LNCaP clone FGC (cell line): Measurements from ENCODE around the gene SLC19A2.
"Not testable (repeated sequence)": the region's sequence is repeated elsewhere in the genome, so short reads cannot be mapped to it uniquely, and the experiment has no call there.

Experiments
- DNase-seq: peaks from one replicate; pipeline ENCODE4 v3.0.0-alpha.2; 2011; ENCODE audit warnings: low read depth
- H3K4me3 ChIP-seq: 2 replicates; pipeline ENCODE4 v1.5.1; 2011; ENCODE audit warnings: mild to moderate bottlenecking, low read depth, low read length, control low read depth
- TF ChIP-seq, protein P1 (sequence below): IDR thresholded peaks from 2 replicates; pipeline ENCODE4 v1.5.1; 2012; ENCODE audit warnings: mild to moderate bottlenecking; ENCODE audit not compliant: control insufficient read depth, insufficient read depth; ENCODE audit errors: extremely low read depth

Gene SLC19A2

GRCh38 chr1:169508432-169509338 is 22.9 kb upstream of the SLC19A2 start:
- TF ChIP-seq, protein P1, sequence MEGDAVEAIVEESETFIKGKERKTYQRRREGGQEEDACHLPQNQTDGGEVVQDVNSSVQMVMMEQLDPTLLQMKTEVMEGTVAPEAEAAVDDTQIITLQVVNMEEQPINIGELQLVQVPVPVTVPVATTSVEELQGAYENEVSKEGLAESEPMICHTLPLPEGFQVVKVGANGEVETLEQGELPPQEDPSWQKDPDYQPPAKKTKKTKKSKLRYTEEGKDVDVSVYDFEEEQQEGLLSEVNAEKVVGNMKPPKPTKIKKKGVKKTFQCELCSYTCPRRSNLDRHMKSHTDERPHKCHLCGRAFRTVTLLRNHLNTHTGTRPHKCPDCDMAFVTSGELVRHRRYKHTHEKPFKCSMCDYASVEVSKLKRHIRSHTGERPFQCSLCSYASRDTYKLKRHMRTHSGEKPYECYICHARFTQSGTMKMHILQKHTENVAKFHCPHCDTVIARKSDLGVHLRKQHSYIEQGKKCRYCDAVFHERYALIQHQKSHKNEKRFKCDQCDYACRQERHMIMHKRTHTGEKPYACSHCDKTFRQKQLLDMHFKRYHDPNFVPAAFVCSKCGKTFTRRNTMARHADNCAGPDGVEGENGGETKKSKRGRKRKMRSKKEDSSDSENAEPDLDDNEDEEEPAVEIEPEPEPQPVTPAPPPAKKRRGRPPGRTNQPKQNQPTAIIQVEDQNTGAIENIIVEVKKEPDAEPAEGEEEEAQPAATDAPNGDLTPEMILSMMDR: no peak
- DNase-seq: peak; percentile 57
- H3K4me3 ChIP-seq: peak overlapping the region; percentile 6; the same call in 1 of the 2 replicates

- no peak overlapping the region for H3K4me3 ChIP-seq
- TF ChIP-seq, protein P1: no peak
- DNase-seq: no peak
Measured at GRCh38 chr1:169507413-169507812, 21.7 kb upstream of the SLC19A2 start.

GRCh38 chr1:169503601-169504000 is 17.9 kb upstream of the SLC19A2 start:
- not testable (repeated sequence) for H3K4me3 ChIP-seq, DNase-seq

- TF ChIP-seq, protein P1: no peak
- no peak for DNase-seq
- H3K4me3 ChIP-seq: no peak overlapping the region
Measured at GRCh38 chr1:169499807-169500206, 14.1 kb upstream of the SLC19A2 start.

DNA sequence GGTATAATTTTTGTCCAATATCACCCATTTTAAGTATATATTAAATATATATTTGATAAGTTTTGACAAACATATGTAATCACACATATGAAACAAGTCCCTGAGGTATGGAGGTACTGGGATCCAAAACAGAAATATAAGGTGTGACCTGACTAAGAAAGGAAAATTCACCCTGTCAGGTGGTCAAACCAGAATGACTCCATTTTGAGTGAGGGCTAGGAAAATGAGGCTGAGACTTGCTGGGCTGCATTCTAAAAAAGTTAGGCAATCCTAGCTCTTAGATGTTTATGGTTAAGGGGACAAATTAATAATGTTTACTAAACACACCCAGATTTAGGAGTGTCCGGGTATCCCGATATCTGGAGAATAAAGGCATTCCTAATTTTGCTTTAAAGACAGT is 11.6 kb upstream of the SLC19A2 start:
- DNase-seq: no peak

DNA sequence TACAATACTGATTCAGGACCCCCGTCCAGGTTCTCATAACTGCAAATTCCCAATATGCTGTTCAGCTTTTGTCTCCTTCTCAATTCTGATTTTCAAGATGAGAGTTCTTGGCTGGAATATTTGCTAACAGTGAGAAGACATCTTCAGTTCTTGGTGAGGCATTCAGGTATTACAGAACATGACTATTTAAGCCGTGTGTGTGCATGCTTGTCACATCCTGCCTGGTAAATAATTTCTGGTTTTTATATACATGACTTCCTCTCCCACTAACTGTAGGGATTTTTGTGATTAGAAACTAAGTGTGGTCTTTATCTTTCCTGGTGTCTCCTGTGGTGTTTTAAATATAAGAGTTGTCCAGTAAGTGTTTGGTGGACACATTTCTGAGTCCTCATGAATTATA is 10.2 kb upstream of the SLC19A2 start:
- TF ChIP-seq, protein P1: no peak
- no peak for DNase-seq
- H3K4me3 ChIP-seq: no peak overlapping the region

More for the DNA sequence above, 11.6 kb upstream of the SLC19A2 start:
- H3K4me3 ChIP-seq: no peak overlapping the region
- TF ChIP-seq, protein P1: no peak

- DNase-seq: no peak
- no peak overlapping the region for H3K4me3 ChIP-seq
- TF ChIP-seq, protein P1: no peak
Measured at GRCh38 chr1:169495046-169495775, 9.5 kb upstream of the SLC19A2 start.
